Colonic mucosa (tissue), 4 donors: ENCODE measurements around the gene URGCP. TPM values are rescaled to one million over a fixed set of nuclear protein-coding genes. Genes with fewer than 3 reads are reported as not detected.

Experiments used
- DNase-seq: peaks from one replicate; pipeline ENCODE4 v3.0.0-alpha.2; 2020
- H3K27ac ChIP-seq: fragments of 200-600 bp; one replicate; pipeline ENCODE4 v1.8.0; 2021
- H3K27me3 ChIP-seq: fragments of 200-600 bp; one replicate; pipeline ENCODE4 v1.8.0; 2021
- H3K36me3 ChIP-seq: fragments of 200-600 bp; one replicate; pipeline ENCODE4 v1.8.0; 2021
- H3K4me1 ChIP-seq: fragments of 200-600 bp; one replicate; pipeline ENCODE4 v1.8.0; 2021; ENCODE audit warnings: mild to moderate bottlenecking
- H3K4me3 ChIP-seq: fragments of 200-600 bp; one replicate; pipeline ENCODE4 v1.8.0; 2021
- H3K9ac ChIP-seq, 2 donors: one replicate each; pipeline ENCODE4 v1.7.0; 2013; ENCODE audit warnings: control low read depth in 2 of 2, low read depth in 2 of 2, low read length in 2 of 2
- H3K9me3 ChIP-seq: fragments of 200-600 bp; one replicate; pipeline ENCODE4 v1.8.0; 2021
- CTCF ChIP-seq: fragments of 200-600 bp; IDR thresholded peaks from one replicate; pipeline ENCODE4 v1.8.0; 2022; ENCODE audit warnings: antibody characterized with exemption, mild to moderate bottlenecking
- intact Hi-C: fragments of 100-400 bp; cut with DNase I; formaldehyde crosslinking; loops from one replicate; pipeline ENCODE4 v1.14.1; 2022
- total RNA-seq, 2 donors: library from RNA; stranded (reverse); fragmentation: NEBNext Ultra II Directional in 1 of 2; extraction: Animal tissue kit (Norgen Biotek cat#: 25700) in 1 of 2; gene quantifications; one replicate each; pipeline ENCODE4 v1.2.1, GENCODE V29; 2021
- donor health status: healthy.
- donor health status: DM: no; HTN: no; CAD: no.
- donor health status: DM: no; HTN: no; CAD: no.

URGCP gene
- total RNA-seq, 2 donors from 2014 or later, result 45.5 to 65.7 TPM

GRCh38 chr7:43884209-43884608, 22.2 kb downstream of the URGCP start:
- intact Hi-C loops, result no loop called here
- Histone ChIP-seq H3K4me3 (no peak overlapping the region), H3K27me3 (no peaks in the 10 kb centered on the region), H3K36me3 (peaks cover 4% of the 10 kb centered on the region), H3K9ac (no peak overlapping the region), H3K27ac (no peak overlapping the region), H3K9me3 (no peaks in the 10 kb centered on the region), H3K4me1 (no peaks in the 10 kb centered on the region)
- DNase-seq, result no peak
- TF ChIP-seq CTCF, result no peak

- Histone ChIP-seq H3K4me3 (no peak overlapping the region), H3K27ac (no peak overlapping the region)
- intact Hi-C loops, result no loop called here
These were observed 25.8 kb downstream of the URGCP start for GRCh38 chr7:43880596-43880995.

GRCh38 chr7:43879477-43879876, 26.9 kb downstream of the URGCP start:
- intact Hi-C loops, result no loop called here

More at GRCh38 chr7:43880596-43880995, 25.8 kb downstream of the URGCP start:
- Histone ChIP-seq H3K4me1 (no peaks in the 10 kb centered on the region), H3K36me3 (peaks cover 21% of the 10 kb centered on the region), H3K9ac (no peak overlapping the region), H3K27me3 (no peaks in the 10 kb centered on the region), H3K9me3 (no peaks in the 10 kb centered on the region)
- no peak for TF ChIP-seq CTCF
- no peak for DNase-seq

GRCh38 chr7:43878867-43879266, 27.5 kb downstream of the URGCP start:
- Histone ChIP-seq H3K4me3 (no peak overlapping the region), H3K4me1 (no peaks in the 10 kb centered on the region), H3K9me3 (no peaks in the 10 kb centered on the region), H3K27ac (no peak overlapping the region), H3K36me3 (peaks cover 24% of the 10 kb centered on the region), H3K9ac (no peak overlapping the region), H3K27me3 (no peaks in the 10 kb centered on the region)
- DNase-seq, result no peak
- no peak for TF ChIP-seq CTCF
- intact Hi-C loops, result no loop called here

More at GRCh38 chr7:43879477-43879876, 26.9 kb downstream of the URGCP start:
- peaks cover 24% of the 10 kb centered on the region for H3K36me3 ChIP-seq
- H3K27ac ChIP-seq, result no peak overlapping the region
- H3K9me3 ChIP-seq, result no peaks in the 10 kb centered on the region
- H3K4me1 ChIP-seq, result no peaks in the 10 kb centered on the region
- H3K9ac ChIP-seq, result no peak overlapping the region
- no peak for TF ChIP-seq CTCF
- H3K4me3 ChIP-seq, result no peak overlapping the region
- no peaks in the 10 kb centered on the region for H3K27me3 ChIP-seq
- DNase-seq, result no peak

GRCh38 chr7:43877968-43878864, 28.2 kb downstream of the URGCP start:
- Histone ChIP-seq H3K4me3 (no peak overlapping the region), H3K9ac (no peak overlapping the region), H3K27ac (no peak overlapping the region), H3K36me3 (peaks cover 24% of the 10 kb centered on the region), H3K9me3 (no peaks in the 10 kb centered on the region), H3K4me1 (no peaks in the 10 kb centered on the region), H3K27me3 (no peaks in the 10 kb centered on the region)
- no peak for TF ChIP-seq CTCF
- intact Hi-C loops, result no loop called here
- DNase-seq, result no peak
